Spleen (tissue), 7 donors: ENCODE measurements around the gene BACE1-AS.

Source experiments
- CTCF ChIP-seq, 11 experiments: fragments of 200-600 bp in 7 of 11; fragments of 450-650 bp in 4 of 11; sonication (generic) in 4 of 11; IDR thresholded peaks in 8 of 11; conservative IDR thresholded peaks in 3 of 11; 1 replicate in 7 of 11; 2 replicates in 4 of 11; pipeline versions ENCODE4 v1.4.0 to v1.8.0; 2016 to 2021; ENCODE audit warnings: antibody characterized with exemption in 11 of 11, inconsistent platforms in 4 of 11, mild to moderate bottlenecking in 1 of 11
- POLR2A ChIP-seq, 3 donors: fragments of 450-650 bp; IDR thresholded peaks; one replicate each; pipeline ENCODE4 v1.5.1; 2017; ENCODE audit warnings: antibody characterized with exemption in 3 of 3, mild to moderate bottlenecking in 1 of 3
- donor health status: DM: no; HTN: no; CAD: no; lungs with moderate emphysema.
- donor health status: DM: no; HTN: no; CAD: no.
- donor health status: DM: no; HTN: no; CAD: no.

- no peak for TF ChIP-seq POLR2A (IDR thresholded peaks at IDR 0.05)
- TF ChIP-seq CTCF (IDR thresholded peaks at IDR 0.05 in 8 of 11, conservative IDR thresholded peaks at IDR 0.05 in 3 of 11): no peak
These were observed 41.7 kb downstream of the BACE1-AS start for GRCh38 chr11:117332843-117333242.
